HG03196 (cell line): ENCODE data around the gene ACOT6.
A peak's percentile ranks its signal among the peaks of the same experiment; 100 is the strongest.
"Not testable (repeated sequence)": the region's sequence is repeated elsewhere in the genome, so short reads cannot be mapped to it uniquely, and the experiment has no call there.

Experiments
- ATAC-seq: cut with Tn5 transposase; IDR thresholded peaks from one replicate; pipeline ENCODE4 v1.9.1; 2021; ENCODE audit not compliant: unreplicated experiment

Gene ACOT6

DNA sequence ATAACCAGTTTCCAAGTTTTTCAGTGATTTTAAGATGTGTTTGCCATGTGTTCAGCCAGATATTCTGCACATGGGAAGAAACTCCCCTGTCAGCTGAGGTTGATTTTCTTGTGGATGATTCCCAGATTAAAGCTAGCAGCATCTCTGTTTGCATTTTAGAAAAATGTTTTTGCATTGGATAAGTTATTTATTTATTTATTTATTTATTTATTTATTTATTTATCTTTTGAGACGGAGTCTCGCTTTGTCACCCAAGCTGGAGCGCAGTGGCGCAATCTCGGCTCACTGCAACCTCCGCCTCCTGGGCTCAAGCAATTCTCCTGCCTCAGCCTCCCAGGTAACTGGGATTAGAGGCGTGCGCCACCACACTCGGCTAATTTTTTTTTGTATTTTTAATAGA, 17.8 kb upstream of the ACOT6 start:
- no peak for ATAC-seq

DNA sequence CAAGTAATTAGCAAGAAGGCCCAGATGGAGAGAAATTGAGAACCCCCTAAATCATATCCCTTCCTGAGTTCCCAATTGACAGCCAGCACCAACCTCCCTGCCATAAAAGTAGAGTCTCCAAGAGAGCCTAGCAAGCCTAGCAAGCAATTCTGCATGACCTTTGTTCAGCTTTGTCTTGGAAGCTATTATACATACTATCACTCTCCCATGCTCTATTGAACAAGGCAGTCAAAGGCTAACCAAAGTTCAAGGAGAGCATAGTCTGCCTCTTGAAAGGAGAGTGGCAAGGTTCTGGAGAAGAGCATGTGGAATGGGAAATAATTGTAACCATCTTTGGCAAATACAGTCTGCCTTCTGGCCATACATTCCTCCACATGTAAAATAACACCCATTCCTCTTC, 12.8 kb upstream of the ACOT6 start:
- no peak for ATAC-seq

DNA sequence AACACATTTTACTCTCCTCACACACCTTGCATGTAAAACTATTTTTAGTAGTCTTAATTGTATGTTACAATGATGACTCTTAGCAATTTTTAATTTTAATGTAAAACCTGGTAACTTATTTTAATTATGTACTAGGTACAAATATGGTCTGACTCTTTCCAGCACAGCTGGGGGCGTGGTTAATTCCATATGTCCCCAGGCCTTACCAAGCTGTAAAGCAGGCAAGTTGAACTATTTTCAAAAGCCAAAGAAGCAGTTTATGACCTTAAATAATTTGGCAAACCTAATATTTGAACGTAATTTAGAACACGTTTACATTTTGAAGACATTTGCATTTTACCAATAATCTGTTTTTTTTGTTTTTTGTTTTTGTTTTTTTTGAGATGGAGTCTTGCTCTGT, 9.3 kb upstream of the ACOT6 start:
- ATAC-seq, result no peak

DNA sequence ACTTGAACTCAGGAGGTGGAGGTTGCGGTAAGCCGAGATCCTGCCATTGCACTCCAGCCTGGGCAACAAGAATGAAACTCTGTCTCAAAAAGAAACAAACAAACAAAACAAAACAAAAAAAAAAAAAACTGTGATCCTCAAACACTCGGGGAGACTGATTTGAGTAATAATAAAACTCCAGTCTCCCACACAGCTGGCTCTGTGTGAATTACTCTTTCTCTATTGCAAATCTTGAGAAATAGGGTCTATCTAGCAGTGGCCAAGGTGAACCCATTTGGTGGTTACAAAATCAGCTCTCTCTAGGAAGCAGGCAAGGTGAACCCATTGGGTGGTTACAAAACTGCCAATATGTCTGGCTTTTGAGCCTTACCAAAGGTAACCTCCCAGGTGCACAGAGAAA, 6.0 kb upstream of the ACOT6 start:
- ATAC-seq, result no peak

DNA sequence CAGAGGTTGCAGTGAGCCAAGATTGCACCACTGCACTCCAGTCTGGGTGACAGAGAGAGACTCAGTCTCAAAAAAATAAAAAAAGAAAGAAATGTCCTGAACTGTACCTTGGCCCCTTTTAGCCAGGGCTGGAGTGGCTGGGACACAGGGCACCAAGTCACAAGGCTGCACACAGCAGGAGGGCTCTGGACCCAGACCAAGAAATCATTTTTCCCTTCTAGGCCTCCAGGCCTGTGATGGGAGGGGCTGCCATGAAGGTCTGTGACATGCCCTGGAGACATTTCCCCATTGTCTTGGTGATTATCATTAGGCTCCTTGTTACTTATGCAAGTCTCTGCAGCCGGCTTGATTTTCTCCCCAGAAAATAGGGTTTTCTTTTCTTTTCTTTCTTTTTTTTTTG, 5.1 kb upstream of the ACOT6 start:
- ATAC-seq, result no peak

GRCh38 chr14:73610687-73611086, 1.6 kb upstream of the ACOT6 start:
- ATAC-seq, result no peak

DNA sequence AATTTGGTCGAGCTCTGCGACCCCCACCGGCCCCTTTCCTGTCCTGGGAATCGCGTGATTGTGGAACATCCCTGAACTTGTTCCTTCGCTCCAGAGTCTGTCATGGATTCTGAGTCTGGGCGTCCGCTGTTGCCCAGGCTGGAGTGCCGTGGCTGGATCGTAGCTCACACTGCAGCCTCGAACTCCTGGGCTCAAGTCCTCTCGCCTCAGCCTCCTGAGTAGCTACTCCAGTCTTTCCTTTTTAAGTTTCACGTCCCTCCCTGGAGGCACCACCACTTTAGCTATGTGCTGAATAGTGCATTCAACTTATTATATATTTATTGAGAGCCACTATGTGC, 698 bp downstream of the ACOT6 start:
- ATAC-seq, result no peak

- ATAC-seq, result no peak
Observed at GRCh38 chr14:73613419-73613963, 1.2 kb downstream of the ACOT6 start.

- no peak for ATAC-seq
Observed at GRCh38 chr14:73616831-73617230, 4.5 kb downstream of the ACOT6 start.

DNA sequence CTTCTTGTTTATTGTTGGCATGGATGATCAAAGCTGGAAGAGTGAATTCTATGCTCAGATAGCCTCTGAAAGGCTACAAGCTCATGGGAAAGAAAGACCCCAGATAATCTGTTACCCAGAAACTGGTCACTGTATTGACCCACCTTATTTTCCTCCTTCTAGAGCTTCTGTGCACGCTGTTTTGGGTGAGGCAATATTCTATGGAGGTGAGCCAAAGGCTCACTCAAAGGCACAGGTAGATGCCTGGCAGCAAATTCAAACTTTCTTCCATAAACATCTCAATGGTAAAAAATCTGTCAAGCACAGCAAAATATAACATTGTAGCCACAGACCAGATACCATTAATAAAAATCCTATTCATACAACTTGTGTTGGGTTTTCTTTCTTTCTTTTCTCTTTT, 7.2 kb downstream of the ACOT6 start:
- ATAC-seq, result no peak

- ATAC-seq, result no peak
Observed at GRCh38 chr14:73620268-73620667, 8.0 kb downstream of the ACOT6 start.

DNA sequence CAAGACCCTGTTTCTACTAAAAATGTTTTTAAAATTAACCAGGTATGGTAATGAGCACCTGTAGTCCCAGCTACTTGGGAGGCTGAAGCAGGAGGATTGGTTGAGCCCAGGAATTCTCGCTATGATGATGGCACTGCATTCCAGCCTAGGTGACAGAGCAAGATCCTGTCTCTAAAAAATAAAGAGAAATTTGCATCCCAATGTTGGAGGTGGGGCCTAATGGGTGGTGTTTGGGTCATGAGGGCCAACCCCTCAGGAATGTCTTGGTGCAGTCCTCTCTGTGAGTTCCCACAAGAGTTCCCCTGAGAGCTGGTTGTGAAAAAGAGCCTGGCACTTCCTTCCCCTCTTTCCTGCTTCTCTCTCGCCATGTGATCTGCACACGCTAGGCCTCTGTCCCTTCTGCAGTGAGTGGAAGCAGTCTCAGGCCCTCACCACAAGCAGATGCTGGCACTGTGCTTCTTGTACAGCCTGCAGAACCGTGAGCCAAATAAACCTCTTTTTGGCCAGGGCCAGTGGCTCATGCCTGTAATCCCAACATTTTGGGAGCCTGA, 11.3 kb downstream of the ACOT6 start:
- ATAC-seq, result no peak

GRCh38 chr14:73625706-73626105, 13.4 kb downstream of the ACOT6 start:
- no peak for ATAC-seq

- ATAC-seq, result no peak
Observed at GRCh38 chr14:73627151-73627558, 14.8 kb downstream of the ACOT6 start.

DNA sequence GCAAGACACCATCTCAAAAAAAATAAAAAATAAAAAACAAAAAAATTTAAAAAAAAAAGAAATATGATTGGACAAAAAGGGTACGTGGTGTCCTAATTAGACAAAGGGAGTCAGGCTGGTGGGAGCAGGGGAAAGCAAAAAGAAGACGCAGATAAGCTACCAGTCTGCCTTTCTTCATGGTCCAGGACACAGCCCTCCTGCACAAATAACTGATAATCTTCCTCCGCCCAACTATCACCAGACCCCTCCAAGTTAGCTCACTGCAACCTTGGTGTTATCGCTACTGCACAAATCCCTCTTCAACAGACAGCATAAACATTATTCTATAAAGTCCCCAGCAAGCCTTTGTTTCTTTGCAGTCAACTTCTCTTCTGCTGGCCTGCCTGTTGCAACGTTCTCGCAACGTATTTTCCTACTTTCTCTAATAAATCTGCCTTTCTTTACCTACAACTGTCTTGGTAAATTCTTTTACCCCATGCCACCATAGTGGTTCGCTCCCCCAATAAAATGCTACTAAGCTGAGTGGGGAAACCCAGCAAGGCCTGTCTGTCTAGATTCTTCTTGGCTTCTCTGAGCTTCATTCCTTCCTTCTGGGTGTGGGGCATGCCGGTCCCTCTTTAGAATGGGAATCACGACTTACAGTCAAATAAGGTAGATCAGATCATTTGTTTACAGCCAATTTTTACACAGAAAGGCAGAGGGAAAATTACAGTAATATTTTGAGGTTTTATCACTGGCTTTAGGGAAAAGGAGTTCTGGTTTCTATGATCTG, 17.9 kb downstream of the ACOT6 start:
- ATAC-seq, result no peak

GRCh38 chr14:73633116-73634010, 21.0 kb downstream of the ACOT6 start:
- peak; percentile 56 for ATAC-seq

DNA sequence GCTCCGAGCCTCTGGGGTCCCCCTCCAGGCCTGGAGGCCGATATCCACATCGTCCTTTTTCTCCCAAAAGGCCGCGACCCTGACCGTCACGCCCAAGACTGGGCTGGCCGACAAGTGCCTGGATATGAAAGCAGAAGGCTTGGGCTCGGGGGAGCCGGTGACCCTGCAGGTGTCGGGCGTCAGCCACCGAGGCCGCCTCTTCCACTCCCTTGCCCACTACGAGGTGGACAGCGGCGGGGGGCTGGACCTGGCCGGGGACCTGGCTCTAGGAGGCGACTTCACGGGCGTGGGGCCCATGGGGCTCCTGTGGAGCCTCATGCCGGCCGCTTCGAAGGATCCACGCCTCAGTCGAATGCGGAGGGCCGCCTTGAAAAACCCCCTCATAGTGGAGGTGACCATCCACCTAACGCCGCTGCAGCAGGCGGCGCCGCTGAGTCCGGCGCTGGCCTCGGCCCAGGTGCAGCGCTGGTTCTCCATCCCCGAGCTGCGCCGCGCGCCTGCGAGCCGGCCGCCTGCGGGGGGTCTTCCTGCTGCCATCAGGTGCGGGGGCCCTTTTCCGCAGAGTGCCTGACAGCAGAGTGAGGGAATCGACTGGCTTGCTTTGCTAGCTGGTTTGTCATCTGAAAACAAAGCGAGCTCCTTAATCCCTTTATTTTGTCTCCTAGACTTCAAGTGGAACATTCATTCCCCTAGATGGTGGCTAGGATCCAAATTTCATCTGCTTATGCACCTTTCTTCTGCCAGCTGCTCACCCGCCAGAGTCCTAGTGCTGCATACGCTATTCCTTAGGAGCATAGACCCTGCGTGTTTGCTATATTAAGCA, 21.9 kb downstream of the ACOT6 start:
- peak; percentile 16 for ATAC-seq

- not testable (repeated sequence) for ATAC-seq
Observed at GRCh38 chr14:73636355-73636754, 24.0 kb downstream of the ACOT6 start.

DNA sequence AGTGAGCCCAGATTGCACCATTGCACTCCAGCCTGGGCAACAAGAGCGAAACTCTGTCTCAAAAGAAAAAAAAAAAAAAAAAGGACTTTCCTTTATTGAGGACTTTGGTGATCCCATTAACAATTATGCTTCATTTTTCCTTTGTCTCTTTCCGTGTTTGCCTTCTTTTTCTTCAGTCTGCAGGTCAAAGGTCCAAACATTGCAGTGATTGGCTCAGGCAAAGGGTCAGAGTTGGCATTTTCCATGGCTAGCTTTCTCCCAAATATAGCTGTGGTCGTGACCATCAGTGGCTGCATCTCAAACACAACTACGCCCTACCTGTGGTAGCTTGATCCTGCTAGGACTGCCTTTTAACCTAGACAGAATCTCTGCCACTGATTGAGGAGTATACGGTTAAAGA, 25.5 kb downstream of the ACOT6 start:
- ATAC-seq, result no peak

DNA sequence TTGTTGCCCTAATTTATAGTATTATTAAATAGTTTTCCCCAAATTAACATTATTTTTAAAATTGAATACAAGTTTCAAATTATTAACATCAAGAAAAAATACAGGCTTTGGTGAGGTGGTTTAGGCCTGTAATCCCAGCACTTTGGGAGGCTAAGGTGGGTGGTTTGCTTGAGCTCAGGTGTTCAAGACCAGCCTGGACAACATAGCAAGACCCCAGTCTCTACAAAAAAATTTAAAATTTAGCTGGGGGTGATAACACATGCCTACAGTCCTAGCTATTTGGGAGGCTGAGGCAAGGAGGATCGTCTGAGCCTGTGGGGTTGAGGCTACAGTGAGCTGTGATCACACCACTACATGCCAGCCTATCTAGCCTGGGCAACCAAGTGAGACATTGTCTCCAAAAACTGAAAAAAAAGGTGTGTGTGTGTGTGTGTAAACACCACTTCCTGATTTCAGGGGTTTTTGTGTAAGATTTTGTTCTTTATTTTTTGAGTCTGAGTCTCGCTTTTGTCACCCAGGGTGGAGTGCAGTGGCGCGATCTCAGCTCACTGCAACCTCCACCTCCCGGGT, 28.6 kb downstream of the ACOT6 start:
- no peak for ATAC-seq
